ENCODE data around the gene SLIT3.

SLIT3 gene

GRCh38 chr5:169079697-169080096 lies 221.2 kb downstream of the SLIT3 start:
- DNase-seq (ENCODE audit: low spot score): no peak

GRCh38 chr5:169074839-169075238 lies 226.1 kb downstream of the SLIT3 start:
- DNase-seq (ENCODE audit: low spot score): no peak

- DNase-seq (ENCODE audit: low spot score): no peak
These were observed 228.7 kb downstream of the SLIT3 start for GRCh38 chr5:169072233-169072632.

GRCh38 chr5:169070413-169070812 lies 230.5 kb downstream of the SLIT3 start:
- DNase-seq (ENCODE audit: low spot score): no peak

GRCh38 chr5:169067751-169068173 lies 233.2 kb downstream of the SLIT3 start:
- DNase-seq (ENCODE audit: low spot score): no peak

GRCh38 chr5:169065400-169065799 lies 235.5 kb downstream of the SLIT3 start:
- no peak for DNase-seq (ENCODE audit: low spot score)

GRCh38 chr5:169064093-169064492 lies 236.8 kb downstream of the SLIT3 start:
- no peak for DNase-seq (ENCODE audit: low spot score)

- DNase-seq (ENCODE audit: low spot score): no peak
These were observed 237.5 kb downstream of the SLIT3 start for GRCh38 chr5:169063316-169063953.

- DNase-seq (ENCODE audit: low spot score): no peak
These were observed 238.2 kb downstream of the SLIT3 start for GRCh38 chr5:169062690-169063089.

- DNase-seq (ENCODE audit: low spot score): no peak
These were observed 246.4 kb downstream of the SLIT3 start for GRCh38 chr5:169054506-169054905.

- DNase-seq (ENCODE audit: low spot score): no peak
These were observed 248.7 kb downstream of the SLIT3 start for GRCh38 chr5:169052207-169052606.

- no peak for DNase-seq (ENCODE audit: low spot score)
These were observed 249.6 kb downstream of the SLIT3 start for GRCh38 chr5:169051351-169051750.

GRCh38 chr5:169050636-169051035 lies 250.3 kb downstream of the SLIT3 start:
- DNase-seq (ENCODE audit: low spot score): no peak

- DNase-seq (ENCODE audit: low spot score): no peak
These were observed 250.8 kb downstream of the SLIT3 start for GRCh38 chr5:169050146-169050571.

GRCh38 chr5:169049712-169050111 lies 251.2 kb downstream of the SLIT3 start:
- DNase-seq (ENCODE audit: low spot score): no peak

- no peak for DNase-seq (ENCODE audit: low spot score)
These were observed 252.5 kb downstream of the SLIT3 start for GRCh38 chr5:169048181-169049125.

GRCh38 chr5:169044962-169045361 lies 256.0 kb downstream of the SLIT3 start:
- DNase-seq (ENCODE audit: low spot score): no peak

- no peak for DNase-seq (ENCODE audit: low spot score)
These were observed 259.8 kb downstream of the SLIT3 start for GRCh38 chr5:169041180-169041579.

- no peak for DNase-seq (ENCODE audit: low spot score)
These were observed 261.3 kb downstream of the SLIT3 start for GRCh38 chr5:169039592-169039991.

GRCh38 chr5:169037466-169037865 lies 263.5 kb downstream of the SLIT3 start:
- DNase-seq (ENCODE audit: low spot score): no peak

GRCh38 chr5:169036079-169036805 lies 264.7 kb downstream of the SLIT3 start:
- DNase-seq (ENCODE audit: low spot score): no peak

GRCh38 chr5:169029661-169030274 lies 271.2 kb downstream of the SLIT3 start:
- no peak for DNase-seq (ENCODE audit: low spot score)
